ENCODE measurements around the gene PLXNA4. TPM values are rescaled to one million over a fixed set of nuclear protein-coding genes. Genes with fewer than 3 reads are reported as not detected.

PLXNA4 gene
- 17.5 TPM for total RNA-seq

GRCh38 chr7:132575982-132576720 is at the start of gene PLXNA4:
Gene PLXNA4, minus strand, starts transcription at chr7:132576470. Its CDS starts 67,777 bp downstream, at chr7:132508693.

